GM10248 (cell line): Measurements from ENCODE around the gene NEK10.

Source experiments
- CTCF ChIA-PET: fragments of 300-600 bp; sonication (Branson Sonifier 250); formaldehyde crosslinking; extraction: SDS; loops from one replicate; lab custom pipeline; 2021; ENCODE audit warnings: antibody characterized with exemption; lab: Yijun Ruan, JAX
- POLR2A ChIA-PET: fragments of 350-650 bp; sonication (Branson Sonifier 250); formaldehyde crosslinking; extraction: SDS; loops from one replicate; lab custom pipeline; 2020; ENCODE audit warnings: antibody characterized with exemption; lab: Yijun Ruan, JAX
- DNase-seq: peaks from one replicate; pipeline ENCODE4 v3.0.0; 2012; ENCODE audit errors: extremely low spot score
- TF ChIP-seq, protein P1 (sequence below): IDR thresholded peaks from 2 replicates; pipeline ENCODE4 v1.5.1; 2012; ENCODE audit warnings: mild to moderate bottlenecking, low read depth; ENCODE audit errors: extremely low read depth, missing control alignments, control extremely low read depth

The NEK10 gene

DNA sequence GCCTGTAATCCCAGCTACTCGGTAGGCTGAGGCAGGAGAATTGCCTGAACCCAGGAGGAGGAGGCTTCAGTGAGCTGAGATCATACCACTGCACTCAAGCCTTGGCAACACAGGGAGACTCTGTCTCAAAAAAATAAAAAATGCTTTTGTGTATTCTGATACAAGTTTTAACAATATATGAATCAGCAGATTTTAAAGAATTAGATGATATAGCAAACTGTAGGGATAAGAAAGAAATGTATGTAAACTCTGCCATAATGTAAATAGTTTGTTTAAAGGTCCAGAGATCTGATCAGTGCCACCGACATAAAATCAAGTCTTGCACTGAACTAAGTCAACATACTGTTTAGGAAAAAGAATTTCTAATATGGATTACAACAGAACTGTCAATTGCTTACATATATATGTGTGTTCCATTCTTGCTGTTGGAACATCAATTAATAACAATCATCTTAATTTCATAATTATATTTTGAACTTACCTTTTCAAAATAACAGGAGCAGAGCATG is 208.3 kb downstream of the NEK10 start:
- TF ChIP-seq, protein P1, sequence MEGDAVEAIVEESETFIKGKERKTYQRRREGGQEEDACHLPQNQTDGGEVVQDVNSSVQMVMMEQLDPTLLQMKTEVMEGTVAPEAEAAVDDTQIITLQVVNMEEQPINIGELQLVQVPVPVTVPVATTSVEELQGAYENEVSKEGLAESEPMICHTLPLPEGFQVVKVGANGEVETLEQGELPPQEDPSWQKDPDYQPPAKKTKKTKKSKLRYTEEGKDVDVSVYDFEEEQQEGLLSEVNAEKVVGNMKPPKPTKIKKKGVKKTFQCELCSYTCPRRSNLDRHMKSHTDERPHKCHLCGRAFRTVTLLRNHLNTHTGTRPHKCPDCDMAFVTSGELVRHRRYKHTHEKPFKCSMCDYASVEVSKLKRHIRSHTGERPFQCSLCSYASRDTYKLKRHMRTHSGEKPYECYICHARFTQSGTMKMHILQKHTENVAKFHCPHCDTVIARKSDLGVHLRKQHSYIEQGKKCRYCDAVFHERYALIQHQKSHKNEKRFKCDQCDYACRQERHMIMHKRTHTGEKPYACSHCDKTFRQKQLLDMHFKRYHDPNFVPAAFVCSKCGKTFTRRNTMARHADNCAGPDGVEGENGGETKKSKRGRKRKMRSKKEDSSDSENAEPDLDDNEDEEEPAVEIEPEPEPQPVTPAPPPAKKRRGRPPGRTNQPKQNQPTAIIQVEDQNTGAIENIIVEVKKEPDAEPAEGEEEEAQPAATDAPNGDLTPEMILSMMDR: no peak
- no peak for DNase-seq
- CTCF ChIA-PET: no interaction called here
- POLR2A ChIA-PET: no interaction called here

- no peak for DNase-seq
- CTCF ChIA-PET: no interaction called here
- TF ChIP-seq, protein P1: no peak
- POLR2A ChIA-PET: no interaction called here
Observed at GRCh38 chr3:27160146-27160545, 209.0 kb downstream of the NEK10 start.

- ChIA-PET CTCF (interaction anchor here (1.1 to 6.9 kb wide), 3 partner anchors 10 to 523 kb away, joined by 3 to 33 read pairs (median 3); no protein-coding TSS in a partner anchor), POLR2A (no interaction called here)
- DNase-seq: no peak
- TF ChIP-seq, protein P1: no peak
Observed at GRCh38 chr3:27147215-27147614, 222.0 kb downstream of the NEK10 start.

- ChIA-PET POLR2A (no interaction called here), CTCF (interaction anchor here (1.2 to 6.9 kb wide), 3 partner anchors 9 to 524 kb away, joined by 3 to 33 read pairs (median 5); no protein-coding TSS in a partner anchor)
- DNase-seq: no peak
- TF ChIP-seq, protein P1: no peak
Observed at GRCh38 chr3:27146786-27147185, 222.4 kb downstream of the NEK10 start.

GRCh38 chr3:27145719-27146118 is 223.5 kb downstream of the NEK10 start:
- CTCF ChIA-PET: interaction anchor here (1.4 to 6.9 kb wide), 2 partner anchors 8 to 12 kb away, joined by 5 to 33 read pairs; no protein-coding TSS in a partner anchor
- POLR2A ChIA-PET: no interaction called here
- DNase-seq: no peak
- TF ChIP-seq, protein P1: no peak

- ChIA-PET CTCF (interaction anchor here (2.0 to 6.9 kb wide), 2 partner anchors 8 to 326 kb away, joined by 7 to 33 read pairs; no protein-coding TSS in a partner anchor), POLR2A (no interaction called here)
- TF ChIP-seq, protein P1: no peak
- DNase-seq: no peak
Observed at GRCh38 chr3:27141668-27142067, 227.5 kb downstream of the NEK10 start.
